ENCODE results near the gene WDR70. TPM values are rescaled to one million over a fixed set of nuclear protein-coding genes. Genes with fewer than 3 reads are reported as not detected.
A peak's percentile ranks its signal among the peaks of the same experiment; 100 is the strongest.
"Not testable (repeated sequence)": the region's sequence is repeated elsewhere in the genome, so short reads cannot be mapped to it uniquely, and the experiment has no call there.

Gene WDR70
- total RNA-seq, 2 donors from 2014 or later, result 34.2 to 36.1 TPM

DNA sequence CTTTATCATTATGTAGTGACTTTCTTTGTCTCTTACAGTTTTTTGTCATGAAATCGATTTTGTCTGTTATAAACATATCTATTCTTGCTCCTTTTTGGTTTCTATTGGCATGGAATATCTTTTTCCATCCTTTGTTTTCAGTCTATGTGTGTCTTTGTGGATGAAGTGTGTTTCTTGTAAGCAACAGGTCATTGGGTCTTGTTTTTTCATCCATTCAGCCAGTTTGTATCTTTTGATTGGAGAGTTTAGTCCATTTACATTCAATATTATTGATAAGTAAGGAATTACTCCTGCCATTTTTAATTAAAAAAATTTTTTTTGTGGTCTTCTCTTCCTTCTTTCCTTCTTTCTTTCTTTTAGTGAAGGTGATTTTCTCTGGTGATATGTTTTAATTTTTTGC lies 266.6 kb downstream of the WDR70 start:
- H3K4me3 ChIP-seq (ENCODE audit: low read length), result no peak overlapping the region
- 88% methylated on average over 1 of the region's 1 CpG; no CpG with 5 or more reads in 1 of the 2 experiments for whole genome bisulfite sequencing, 2 experiments (ENCODE audit: insufficient coverage in 1 of 2, insufficient read length in 1 of 2)
- Mint-ChIP-seq H3K36me3 (ENCODE audit: low read depth) (peaks cover 2% of the 10 kb centered on the region), H3K4me3 (no peak overlapping the region), H3K27me3 (ENCODE audit: insufficient read depth) (no peaks in the 10 kb centered on the region), H3K4me1 (no peaks in the 10 kb centered on the region), H3K27ac (no peak overlapping the region), H3K9me3 (peaks cover 11% of the 10 kb centered on the region)
- no peaks in the 10 kb centered on the region for H3K9me3 ChIP-seq (ENCODE audit: control insufficient read depth, low read length)
- H3K27me3 ChIP-seq (ENCODE audit: control insufficient read depth, insufficient read depth, low read length, poor library complexity, severe bottlenecking), result no peaks in the 10 kb centered on the region
- DNase-seq, result no peak
- no peaks in the 10 kb centered on the region for H3K4me1 ChIP-seq (ENCODE audit: control insufficient read depth, insufficient read depth, low read length)
- no peak overlapping the region for H3K9ac ChIP-seq (ENCODE audit: extremely low read depth, low read length, poor library complexity, severe bottlenecking)
- TF ChIP-seq, protein P1, sequence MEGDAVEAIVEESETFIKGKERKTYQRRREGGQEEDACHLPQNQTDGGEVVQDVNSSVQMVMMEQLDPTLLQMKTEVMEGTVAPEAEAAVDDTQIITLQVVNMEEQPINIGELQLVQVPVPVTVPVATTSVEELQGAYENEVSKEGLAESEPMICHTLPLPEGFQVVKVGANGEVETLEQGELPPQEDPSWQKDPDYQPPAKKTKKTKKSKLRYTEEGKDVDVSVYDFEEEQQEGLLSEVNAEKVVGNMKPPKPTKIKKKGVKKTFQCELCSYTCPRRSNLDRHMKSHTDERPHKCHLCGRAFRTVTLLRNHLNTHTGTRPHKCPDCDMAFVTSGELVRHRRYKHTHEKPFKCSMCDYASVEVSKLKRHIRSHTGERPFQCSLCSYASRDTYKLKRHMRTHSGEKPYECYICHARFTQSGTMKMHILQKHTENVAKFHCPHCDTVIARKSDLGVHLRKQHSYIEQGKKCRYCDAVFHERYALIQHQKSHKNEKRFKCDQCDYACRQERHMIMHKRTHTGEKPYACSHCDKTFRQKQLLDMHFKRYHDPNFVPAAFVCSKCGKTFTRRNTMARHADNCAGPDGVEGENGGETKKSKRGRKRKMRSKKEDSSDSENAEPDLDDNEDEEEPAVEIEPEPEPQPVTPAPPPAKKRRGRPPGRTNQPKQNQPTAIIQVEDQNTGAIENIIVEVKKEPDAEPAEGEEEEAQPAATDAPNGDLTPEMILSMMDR (conservative IDR thresholded peaks at IDR 0.05), result no peak
- no peaks in the 10 kb centered on the region for H3K36me3 ChIP-seq (ENCODE audit: control insufficient read depth, insufficient read depth, low read length)
- no peak overlapping the region for H3K27ac ChIP-seq (ENCODE audit: low read depth, low read length)

DNA sequence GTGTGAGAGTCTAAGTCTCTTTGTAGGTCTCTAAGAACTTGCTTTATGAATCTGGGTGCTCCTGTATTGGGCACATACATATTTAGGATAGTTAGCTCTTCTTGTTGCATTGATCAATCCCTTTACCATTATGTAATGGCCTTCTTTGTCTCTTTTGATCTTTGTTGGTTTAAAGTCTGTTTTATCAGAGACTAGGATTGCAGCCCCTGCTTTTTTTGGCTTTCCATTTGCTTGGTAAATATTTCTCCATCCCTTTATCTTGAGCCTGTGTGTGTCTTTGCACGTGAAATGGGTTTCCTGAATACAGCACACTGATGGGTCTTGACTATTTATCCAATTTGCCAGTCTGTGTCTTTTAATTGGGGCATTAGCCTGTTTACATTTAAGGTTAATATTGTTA lies 275.4 kb downstream of the WDR70 start:
- H3K9ac ChIP-seq (ENCODE audit: extremely low read depth, low read length, poor library complexity, severe bottlenecking); H3K27me3 Mint-ChIP-seq (ENCODE audit: insufficient read depth); H3K4me3 ChIP-seq (ENCODE audit: low read length); H3K27ac Mint-ChIP-seq; H3K27ac ChIP-seq (ENCODE audit: low read depth, low read length); H3K27me3 ChIP-seq (ENCODE audit: control insufficient read depth, insufficient read depth, low read length, poor library complexity, severe bottlenecking); H3K4me3 Mint-ChIP-seq; H3K9me3 ChIP-seq (ENCODE audit: control insufficient read depth, low read length); DNase-seq; H3K36me3 Mint-ChIP-seq (ENCODE audit: low read depth); H3K4me1 ChIP-seq (ENCODE audit: control insufficient read depth, insufficient read depth, low read length); H3K36me3 ChIP-seq (ENCODE audit: control insufficient read depth, insufficient read depth, low read length): not testable (repeated sequence)
- WGBS, 2 experiments (ENCODE audit: insufficient coverage in 1 of 2, insufficient read length in 1 of 2), result 86 to 91% methylated on average over 1 of the region's 1 CpG
- Mint-ChIP-seq H3K9me3 (peaks cover 29% of the 10 kb centered on the region), H3K4me1 (peaks cover 10% of the 10 kb centered on the region)

DNA sequence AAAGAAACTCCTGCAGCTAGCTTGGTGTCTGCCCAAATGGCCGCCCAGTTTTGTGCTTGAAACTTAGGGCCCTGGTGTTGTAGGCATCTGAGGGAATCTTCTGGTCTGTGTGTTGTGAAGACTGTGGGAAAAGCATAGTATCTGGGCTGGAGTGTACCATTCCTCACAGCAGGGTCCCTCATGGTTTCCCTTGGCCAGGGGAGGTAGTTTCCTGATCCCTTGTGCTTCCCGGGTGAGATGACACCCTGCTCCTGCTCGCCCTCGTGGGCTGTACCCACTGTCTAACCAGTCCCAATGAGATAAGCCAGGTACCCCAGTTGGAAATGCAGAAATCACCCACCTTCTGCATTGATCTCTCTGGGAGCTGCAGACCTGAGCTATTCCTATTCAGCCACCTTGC lies 277.9 kb downstream of the WDR70 start:
- no peak overlapping the region for H3K4me3 ChIP-seq (ENCODE audit: low read length)
- no peaks in the 10 kb centered on the region for H3K27me3 ChIP-seq (ENCODE audit: control insufficient read depth, insufficient read depth, low read length, poor library complexity, severe bottlenecking)
- no peak for DNase-seq
- H3K27ac ChIP-seq (ENCODE audit: low read depth, low read length), result no peak overlapping the region
- 68 to 77% methylated on average over 3 to 4 of the region's 4 CpGs for WGBS, 2 experiments (ENCODE audit: insufficient coverage in 1 of 2, insufficient read length in 1 of 2)
- Mint-ChIP-seq H3K4me3 (no peak overlapping the region), H3K27ac (no peak overlapping the region), H3K9me3 (peaks cover 22% of the 10 kb centered on the region), H3K27me3 (ENCODE audit: insufficient read depth) (no peaks in the 10 kb centered on the region), H3K36me3 (ENCODE audit: low read depth) (peaks cover 4% of the 10 kb centered on the region), H3K4me1 (peaks cover 10% of the 10 kb centered on the region)
- H3K9ac ChIP-seq (ENCODE audit: extremely low read depth, low read length, poor library complexity, severe bottlenecking), result no peak overlapping the region
- no peaks in the 10 kb centered on the region for H3K4me1 ChIP-seq (ENCODE audit: control insufficient read depth, insufficient read depth, low read length)
- H3K36me3 ChIP-seq (ENCODE audit: control insufficient read depth, insufficient read depth, low read length), result no peaks in the 10 kb centered on the region
- TF ChIP-seq, protein P1 (conservative IDR thresholded peaks at IDR 0.05), result no peak
- peaks cover 3% of the 10 kb centered on the region for H3K9me3 ChIP-seq (ENCODE audit: control insufficient read depth, low read length)

DNA sequence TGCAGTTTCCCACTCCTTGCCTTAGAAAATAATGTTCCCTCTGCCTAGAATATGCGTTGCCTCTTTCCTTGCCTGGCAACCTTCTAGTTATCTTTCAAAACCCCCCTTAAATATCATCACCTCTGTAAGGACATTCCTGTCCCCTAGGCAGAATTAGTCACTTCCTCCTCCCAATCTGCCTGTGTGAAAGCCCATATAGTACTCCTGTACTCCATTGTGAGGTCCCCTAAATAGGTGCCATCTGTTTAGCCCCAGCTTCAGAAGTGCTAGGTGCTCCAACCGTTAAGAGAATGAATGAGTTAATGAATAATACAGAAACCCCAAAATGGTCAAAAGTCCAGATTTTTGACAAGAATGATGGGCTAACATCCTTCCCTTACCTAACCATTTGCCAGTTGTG lies 279.3 kb downstream of the WDR70 start:
- Mint-ChIP-seq H3K4me1 (peaks cover 10% of the 10 kb centered on the region), H3K4me3 (no peak overlapping the region), H3K9me3 (peaks cover 16% of the 10 kb centered on the region), H3K36me3 (ENCODE audit: low read depth) (peaks cover 1% of the 10 kb centered on the region), H3K27me3 (ENCODE audit: insufficient read depth) (no peaks in the 10 kb centered on the region), H3K27ac (peak overlapping the region; percentile 15)
- Histone ChIP-seq H3K9me3 (ENCODE audit: control insufficient read depth, low read length) (peaks cover 3% of the 10 kb centered on the region), H3K36me3 (ENCODE audit: control insufficient read depth, insufficient read depth, low read length) (no peaks in the 10 kb centered on the region), H3K27ac (ENCODE audit: low read depth, low read length) (no peak overlapping the region), H3K4me3 (ENCODE audit: low read length) (no peak overlapping the region), H3K9ac (ENCODE audit: extremely low read depth, low read length, poor library complexity, severe bottlenecking) (no peak overlapping the region), H3K27me3 (ENCODE audit: control insufficient read depth, insufficient read depth, low read length, poor library complexity, severe bottlenecking) (no peaks in the 10 kb centered on the region), H3K4me1 (ENCODE audit: control insufficient read depth, insufficient read depth, low read length) (no peaks in the 10 kb centered on the region)
- 72 to 86% methylated on average over 1 to 2 of the region's 2 CpGs for WGBS, 2 experiments (ENCODE audit: insufficient coverage in 1 of 2, insufficient read length in 1 of 2)
- TF ChIP-seq, protein P1 (conservative IDR thresholded peaks at IDR 0.05), result no peak
- DNase-seq, result no peak
